Measurements from ENCODE around the gene TBX20.
"Not testable (repeated sequence)": the region's sequence is repeated elsewhere in the genome, so short reads cannot be mapped to it uniquely, and the experiment has no call there.

The TBX20 gene

DNA sequence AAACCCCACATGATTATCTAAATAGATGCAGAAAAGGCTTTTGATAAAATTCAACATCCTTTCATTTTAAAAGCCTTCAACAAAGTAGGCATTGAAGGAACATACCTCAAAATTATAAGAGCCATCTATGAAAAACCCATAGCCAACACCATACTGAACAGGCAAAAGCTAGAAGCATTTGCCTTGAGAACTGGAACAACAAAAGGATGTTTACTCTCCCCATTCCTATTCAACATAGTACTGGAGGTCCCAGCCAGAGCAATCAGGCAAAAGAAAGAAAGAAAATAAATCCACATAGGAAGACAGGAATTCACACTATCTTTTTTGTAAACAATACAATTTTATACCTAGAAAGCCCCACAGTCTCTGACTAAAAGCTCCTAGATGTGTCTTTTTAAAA is 86.2 kb downstream of the TBX20 start:
- POLR2A ChIA-PET; CTCF ChIA-PET; H3K4me3 ChIP-seq (ENCODE audit: low read depth, low read length): not testable (repeated sequence)

DNA sequence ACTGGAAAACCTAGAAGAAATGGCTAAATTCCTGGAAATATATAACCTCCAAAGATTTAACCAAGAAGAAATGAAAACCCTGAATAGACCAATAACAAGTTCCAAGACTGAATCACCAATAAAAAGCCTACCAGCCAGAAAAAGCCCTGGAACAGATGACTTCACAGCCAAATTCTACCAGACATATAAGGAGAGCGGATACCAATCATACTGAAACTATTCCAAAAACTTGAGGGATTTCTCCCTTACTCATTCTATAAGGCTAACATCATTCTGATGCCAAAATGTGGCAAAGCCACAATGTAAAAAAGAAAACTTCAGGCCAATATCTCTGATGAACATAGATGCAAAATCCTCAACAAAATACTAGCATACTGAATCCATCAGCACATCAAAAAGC is 86.7 kb downstream of the TBX20 start:
- H3K4me3 ChIP-seq (ENCODE audit: low read depth, low read length); DNase-seq (ENCODE audit: low read depth, low spot score); POLR2A ChIA-PET; CTCF ChIA-PET: not testable (repeated sequence)

More for the DNA sequence above, 86.2 kb downstream of the TBX20 start:
- DNase-seq (ENCODE audit: low read depth, low spot score): not testable (repeated sequence)

DNA sequence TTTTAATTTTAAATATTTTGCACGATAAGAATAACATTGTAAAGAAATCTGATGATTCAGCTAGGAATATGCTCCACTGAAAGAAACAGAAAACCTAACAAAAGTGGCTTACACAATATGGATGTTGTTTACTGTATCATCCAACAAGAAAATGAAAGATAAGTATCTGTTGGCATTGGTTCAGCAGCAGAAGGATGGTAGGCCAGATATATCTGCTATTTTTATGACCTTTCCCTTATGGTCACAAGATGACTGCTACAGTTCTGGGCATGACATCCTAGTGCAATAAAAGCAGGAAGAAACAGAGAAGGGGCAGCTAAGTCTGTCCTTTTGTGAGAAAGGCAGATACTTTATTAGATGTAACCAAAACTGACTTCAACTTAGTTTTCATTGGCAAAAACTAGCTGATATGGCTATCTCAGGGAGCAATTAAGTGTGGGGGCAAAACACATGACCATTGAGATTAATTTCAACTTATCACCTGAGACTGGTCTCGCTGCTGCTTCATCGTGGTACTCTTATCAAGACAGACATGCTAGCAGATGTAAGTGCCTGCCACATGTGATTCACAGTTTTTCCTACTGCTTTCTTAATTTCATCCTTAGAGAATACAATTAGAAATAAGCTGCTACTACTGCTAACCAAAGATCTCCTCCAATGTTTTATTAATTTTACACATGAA is 92.7 kb downstream of the TBX20 start:
- CTCF ChIA-PET; H3K4me3 ChIP-seq (ENCODE audit: low read depth, low read length); POLR2A ChIA-PET; DNase-seq (ENCODE audit: low read depth, low spot score): not testable (repeated sequence)
